Suprapubic skin (tissue), 3 donors: ENCODE data around the gene SYK.

Source experiments
- CTCF ChIP-seq, 2 donors: fragments of 200-600 bp in 1 of 2; fragments of 450-650 bp in 1 of 2; sonication (generic) in 1 of 2; IDR thresholded peaks; one replicate each; pipeline ENCODE4 v1.5.1; 2016 to 2019; ENCODE audit warnings: antibody characterized with exemption in 2 of 2, mild to moderate bottlenecking in 1 of 2, moderate library complexity in 1 of 2
- POLR2AphosphoS5 ChIP-seq, 3 donors: sonication (generic); formaldehyde crosslinking; IDR thresholded peaks; one replicate each; pipeline ENCODE4 v1.6.1; 2017; ENCODE audit warnings: antibody characterized with exemption in 3 of 3

DNA sequence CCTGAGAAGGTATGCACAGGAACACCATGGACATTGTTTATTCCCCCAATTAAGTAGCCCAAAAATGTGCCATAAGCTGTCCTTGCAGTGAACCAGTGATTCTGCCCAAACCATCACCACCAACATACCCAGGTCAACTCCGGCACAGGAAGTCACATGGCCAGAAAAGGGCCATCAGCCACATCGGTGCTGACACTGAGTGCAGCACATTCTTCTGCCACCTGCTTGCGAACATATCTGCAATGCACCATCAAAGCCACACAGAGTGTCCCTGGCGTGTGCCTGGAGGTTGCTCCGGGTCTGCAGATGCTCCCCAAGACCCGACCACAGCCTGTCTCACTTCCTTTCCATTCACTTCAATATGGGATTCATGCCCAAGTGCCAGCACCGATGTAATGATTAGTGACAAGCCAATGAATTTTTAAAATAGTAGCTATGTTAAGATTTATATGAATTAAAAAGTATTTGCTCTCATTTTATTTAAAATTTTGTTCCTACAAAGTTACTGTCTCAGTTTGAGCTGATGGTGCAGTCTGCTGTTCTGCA is 37.6 kb downstream of the SYK start:
- TF ChIP-seq CTCF (IDR thresholded peaks at IDR 0.05) (no peak), POLR2AphosphoS5 (IDR thresholded peaks at IDR 0.05) (no peak)
